ENCODE measurements around the gene MTR.

The MTR gene

GRCh38 chr1:236930503-236930902 is 135.4 kb downstream of the MTR start:
- DNase-seq (ENCODE audit: low read depth, low spot score): no peak
- H3K4me3 ChIP-seq (ENCODE audit: low read depth, low read length): no peak overlapping the region
- in situ Hi-C loops (cut with HindIII; ENCODE audit: low sequenced_read_pairs): no loop called here
- TF ChIP-seq CTCF (IDR thresholded peaks at IDR 0.05; ENCODE audit: low read depth, low read length): no peak

- TF ChIP-seq CTCF (IDR thresholded peaks at IDR 0.05; ENCODE audit: low read depth, low read length): no peak
- in situ Hi-C loops (cut with HindIII; ENCODE audit: low sequenced_read_pairs): no loop called here
- DNase-seq (ENCODE audit: low read depth, low spot score): no peak
- H3K4me3 ChIP-seq (ENCODE audit: low read depth, low read length): no peak overlapping the region
Measured at GRCh38 chr1:236938760-236939159, 143.7 kb downstream of the MTR start.

GRCh38 chr1:236942431-236942830 is 147.3 kb downstream of the MTR start:
- TF ChIP-seq CTCF (IDR thresholded peaks at IDR 0.05; ENCODE audit: low read depth, low read length): no peak
- no peak overlapping the region for H3K4me3 ChIP-seq (ENCODE audit: low read depth, low read length)
- in situ Hi-C loops (cut with HindIII; ENCODE audit: low sequenced_read_pairs): no loop called here
- DNase-seq (ENCODE audit: low read depth, low spot score): no peak

- no peak for DNase-seq (ENCODE audit: low read depth, low spot score)
- TF ChIP-seq CTCF (IDR thresholded peaks at IDR 0.05; ENCODE audit: low read depth, low read length): no peak
- in situ Hi-C loops (cut with HindIII; ENCODE audit: low sequenced_read_pairs): no loop called here
- H3K4me3 ChIP-seq (ENCODE audit: low read depth, low read length): no peak overlapping the region
Measured at GRCh38 chr1:236944556-236944955, 149.5 kb downstream of the MTR start.

- H3K4me3 ChIP-seq (ENCODE audit: low read depth, low read length): no peak overlapping the region
- in situ Hi-C loops (cut with HindIII; ENCODE audit: low sequenced_read_pairs): no loop called here
- no peak for DNase-seq (ENCODE audit: low read depth, low spot score)
- no peak for TF ChIP-seq CTCF (IDR thresholded peaks at IDR 0.05; ENCODE audit: low read depth, low read length)
Measured at GRCh38 chr1:236945002-236945401, 149.9 kb downstream of the MTR start.

- TF ChIP-seq CTCF (IDR thresholded peaks at IDR 0.05; ENCODE audit: low read depth, low read length): no peak
- H3K4me3 ChIP-seq (ENCODE audit: low read depth, low read length): no peak overlapping the region
- DNase-seq (ENCODE audit: low read depth, low spot score): no peak
- in situ Hi-C loops (cut with HindIII; ENCODE audit: low sequenced_read_pairs): no loop called here
Measured at GRCh38 chr1:236947794-236948193, 152.7 kb downstream of the MTR start.

GRCh38 chr1:236948381-236948780 is 153.3 kb downstream of the MTR start:
- in situ Hi-C loops (cut with HindIII; ENCODE audit: low sequenced_read_pairs): no loop called here
- no peak overlapping the region for H3K4me3 ChIP-seq (ENCODE audit: low read depth, low read length)
- DNase-seq (ENCODE audit: low read depth, low spot score): no peak
- TF ChIP-seq CTCF (IDR thresholded peaks at IDR 0.05; ENCODE audit: low read depth, low read length): no peak
